RWPE2 (cell line): ENCODE measurements around the gene KATNB1.
A peak's percentile ranks its signal among the peaks of the same experiment; 100 is the strongest.

Source experiments
- ATAC-seq: fragments of 200-7000 bp; cut with Tn5 transposase; 3 replicates; pipeline ENCODE4 v1.9.1; 2021; ENCODE audit warnings: low read depth
- DNase-seq: peaks from one replicate; pipeline ENCODE4 v3.0.0-alpha.2; 2020; ENCODE audit warnings: low spot score
- H3K27ac ChIP-seq: fragments of 450-650 bp; 2 replicates; pipeline ENCODE4 v1.5.1; 2017; ENCODE audit warnings: mild to moderate bottlenecking; ENCODE audit not compliant: poor library complexity, severe bottlenecking
- H3K27me3 ChIP-seq: fragments of 250-450 bp; sonication (Bioruptor Pico); 2 replicates; pipeline ENCODE4 v1.5.1; 2021; ENCODE audit warnings: mild to moderate bottlenecking, moderate library complexity; ENCODE audit not compliant: insufficient read depth, poor library complexity, severe bottlenecking
- H3K36me3 ChIP-seq: fragments of 250-450 bp; sonication (Bioruptor Pico); 2 replicates; pipeline ENCODE4 v1.5.1; 2020; ENCODE audit warnings: low read depth, mild to moderate bottlenecking, moderate library complexity
- H3K4me1 ChIP-seq: fragments of 250-450 bp; sonication (Bioruptor Pico); 2 replicates; pipeline ENCODE4 v1.5.1; 2021; ENCODE audit warnings: mild to moderate bottlenecking, moderate library complexity; ENCODE audit not compliant: insufficient read depth, poor library complexity, severe bottlenecking
- H3K4me3 ChIP-seq: fragments of 250-450 bp; sonication (Bioruptor Pico); 2 replicates; pipeline ENCODE4 v1.5.1; 2021; ENCODE audit warnings: mild to moderate bottlenecking, moderate library complexity; ENCODE audit not compliant: severe bottlenecking
- H3K9me3 ChIP-seq: fragments of 250-450 bp; sonication (Bioruptor Pico); 2 replicates; pipeline ENCODE4 v1.5.1; 2021; ENCODE audit warnings: mild to moderate bottlenecking, moderate library complexity; ENCODE audit not compliant: severe bottlenecking
- TF ChIP-seq, protein P1 (sequence below): fragments of 450-650 bp; IDR thresholded peaks from one replicate; pipeline ENCODE4 v1.5.1; 2017; ENCODE audit warnings: mild to moderate bottlenecking, moderate library complexity; ENCODE audit not compliant: poor library complexity, severe bottlenecking

Gene KATNB1

DNA sequence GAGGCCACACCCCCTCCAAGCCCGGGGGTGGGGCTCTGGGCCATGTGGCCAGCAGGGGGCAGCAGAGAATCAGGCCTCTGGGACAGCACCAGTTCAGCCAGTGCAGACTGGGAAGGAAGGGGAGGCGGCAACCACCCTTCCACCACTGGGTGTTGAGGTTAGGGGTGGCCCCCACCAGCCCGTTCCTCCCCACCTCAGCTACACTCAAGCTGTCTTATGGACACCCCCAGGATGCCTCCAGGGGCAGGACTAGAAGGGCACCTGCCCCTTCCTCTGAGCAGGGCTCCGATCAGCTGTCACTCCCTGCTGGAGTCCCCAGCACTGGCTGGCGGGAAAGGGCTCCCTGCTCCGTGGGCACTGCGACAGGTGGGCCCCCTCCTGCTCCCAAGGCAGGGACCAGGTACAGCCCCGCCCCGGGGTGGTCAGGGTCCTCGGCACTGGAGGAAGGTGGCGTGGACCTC lies 21.8 kb downstream of the KATNB1 start:
- peaks cover 33% of the 10 kb centered on the region for H3K36me3 ChIP-seq

GRCh38 chr16:57757883-57758282 lies 22.3 kb downstream of the KATNB1 start:
- H3K36me3 ChIP-seq, result peaks cover 34% of the 10 kb centered on the region
- TF ChIP-seq, protein P1, sequence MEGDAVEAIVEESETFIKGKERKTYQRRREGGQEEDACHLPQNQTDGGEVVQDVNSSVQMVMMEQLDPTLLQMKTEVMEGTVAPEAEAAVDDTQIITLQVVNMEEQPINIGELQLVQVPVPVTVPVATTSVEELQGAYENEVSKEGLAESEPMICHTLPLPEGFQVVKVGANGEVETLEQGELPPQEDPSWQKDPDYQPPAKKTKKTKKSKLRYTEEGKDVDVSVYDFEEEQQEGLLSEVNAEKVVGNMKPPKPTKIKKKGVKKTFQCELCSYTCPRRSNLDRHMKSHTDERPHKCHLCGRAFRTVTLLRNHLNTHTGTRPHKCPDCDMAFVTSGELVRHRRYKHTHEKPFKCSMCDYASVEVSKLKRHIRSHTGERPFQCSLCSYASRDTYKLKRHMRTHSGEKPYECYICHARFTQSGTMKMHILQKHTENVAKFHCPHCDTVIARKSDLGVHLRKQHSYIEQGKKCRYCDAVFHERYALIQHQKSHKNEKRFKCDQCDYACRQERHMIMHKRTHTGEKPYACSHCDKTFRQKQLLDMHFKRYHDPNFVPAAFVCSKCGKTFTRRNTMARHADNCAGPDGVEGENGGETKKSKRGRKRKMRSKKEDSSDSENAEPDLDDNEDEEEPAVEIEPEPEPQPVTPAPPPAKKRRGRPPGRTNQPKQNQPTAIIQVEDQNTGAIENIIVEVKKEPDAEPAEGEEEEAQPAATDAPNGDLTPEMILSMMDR, result no peak
- ATAC-seq, result no peak

More for the DNA sequence above, 21.8 kb downstream of the KATNB1 start:
- peak; percentile 84 for ATAC-seq
- no peaks in the 10 kb centered on the region for H3K9me3 ChIP-seq
- TF ChIP-seq, protein P1, result peak; percentile 95
- no peak for DNase-seq
- H3K27me3 ChIP-seq, result no peaks in the 10 kb centered on the region
- no peaks in the 10 kb centered on the region for H3K4me1 ChIP-seq
- H3K4me3 ChIP-seq, result no peak overlapping the region
- H3K27ac ChIP-seq, result peak overlapping the region; percentile 3

GRCh38 chr16:57758331-57759117 lies 23.0 kb downstream of the KATNB1 start:
- no peak overlapping the region for H3K27ac ChIP-seq
- ATAC-seq, result no peak
- no peaks in the 10 kb centered on the region for H3K9me3 ChIP-seq
- H3K36me3 ChIP-seq, result peaks cover 39% of the 10 kb centered on the region
- H3K27me3 ChIP-seq, result no peaks in the 10 kb centered on the region
- peak; percentile 65 for DNase-seq
- no peak overlapping the region for H3K4me3 ChIP-seq
- TF ChIP-seq, protein P1, result no peak
- no peaks in the 10 kb centered on the region for H3K4me1 ChIP-seq

More at GRCh38 chr16:57757883-57758282, 22.3 kb downstream of the KATNB1 start:
- Histone ChIP-seq H3K4me3 (no peak overlapping the region), H3K9me3 (no peaks in the 10 kb centered on the region), H3K4me1 (no peaks in the 10 kb centered on the region), H3K27ac (peak overlapping the region; percentile 3), H3K27me3 (no peaks in the 10 kb centered on the region)
- no peak for DNase-seq

- Histone ChIP-seq H3K4me3 (no peak overlapping the region), H3K27me3 (no peaks in the 10 kb centered on the region), H3K36me3 (peaks cover 44% of the 10 kb centered on the region), H3K27ac (no peak overlapping the region), H3K9me3 (no peaks in the 10 kb centered on the region), H3K4me1 (no peaks in the 10 kb centered on the region)
- peak; percentile 61 for DNase-seq
- ATAC-seq, result no peak
- TF ChIP-seq, protein P1, result no peak
These were observed 23.6 kb downstream of the KATNB1 start for GRCh38 chr16:57759131-57759530.
